T-cell (primary cell): ENCODE results near the gene CD48. TPM values are rescaled to one million over a fixed set of nuclear protein-coding genes. Genes with fewer than 3 reads are reported as not detected.

Experiments used
- ATAC-seq, 4 experiments: fragments of 200-7000 bp in 3 of 4; fragments of 150-1000 bp in 1 of 4; cut with Tn5 transposase; replicated peaks in 1 of 4; 1 replicate in 3 of 4; 2 replicates in 1 of 4; pipeline ENCODE4 v1.10.0; 2021; ENCODE audit warnings: moderate library complexity in 3 of 4, mild to moderate bottlenecking in 2 of 4, moderate number of reproducible peaks in 1 of 4
- CTCF ChIA-PET, 2 donors: fragments of 300-600 bp; sonication (Branson Sonifier 250); formaldehyde crosslinking; loops; one replicate each; lab custom pipeline; 2022; ENCODE audit warnings: antibody characterized with exemption in 2 of 2; lab: Charles Lee
- POLR2A ChIA-PET, 2 donors: fragments of 300-600 bp; sonication (Branson Sonifier 250); formaldehyde crosslinking; loops; one replicate each; lab custom pipeline; 2022; ENCODE audit warnings: antibody characterized with exemption in 2 of 2; lab: Charles Lee
- DNase-seq, 35 experiments: peaks; one replicate each; pipeline versions ENCODE4 v3.0.0 to v3.0.0-alpha.2; 2013 to 2023
- H3K27ac ChIP-seq: one replicate; pipeline ENCODE4 v1.5.1; 2013; ENCODE audit warnings: low read length
- H3K27me3 ChIP-seq, 2 experiments: replicated peaks in 1 of 2; 1 replicate in 1 of 2; 2 replicates in 1 of 2; pipeline versions ENCODE4 v1.6.1 to v1.7.0; 2013; ENCODE audit warnings: low read length in 1 of 2, mixed read lengths in 1 of 2; ENCODE audit not compliant: control insufficient read depth in 2 of 2, insufficient read depth in 2 of 2; ENCODE audit errors: extremely low read depth in 1 of 2
- H3K36me3 ChIP-seq, 2 donors: 1 replicate in 1 of 2; 2 replicates in 1 of 2; pipeline versions ENCODE4 v1.6.1 to v1.7.0; 2013; ENCODE audit warnings: low read length in 1 of 2; ENCODE audit not compliant: control insufficient read depth in 2 of 2, insufficient read depth in 1 of 2; ENCODE audit errors: extremely low read depth in 1 of 2
- H3K4me1 ChIP-seq, 2 experiments: 1 replicate in 1 of 2; 2 replicates in 1 of 2; pipeline versions ENCODE4 v1.6.1 to v1.7.0; 2013; ENCODE audit warnings: low read length in 2 of 2, mixed read lengths in 1 of 2; ENCODE audit not compliant: insufficient read depth in 2 of 2, control insufficient read depth in 1 of 2; ENCODE audit errors: extremely low read depth in 1 of 2
- H3K4me3 ChIP-seq, 2 donors: 1 replicate in 1 of 2; 2 replicates in 1 of 2; pipeline versions ENCODE4 v1.5.1 to v1.7.0; 2013; ENCODE audit warnings: mild to moderate bottlenecking in 2 of 2, low read length in 1 of 2, moderate library complexity in 1 of 2; ENCODE audit not compliant: control insufficient read depth in 1 of 2; ENCODE audit errors: extremely low read depth in 1 of 2
- H3K9me3 ChIP-seq: 2 replicates; pipeline ENCODE4 v1.7.0; 2013
- H3K27ac Mint-ChIP-seq, 2 donors: one replicate each; pipeline ENCODE4 v1.8.0; 2020 to 2021; ENCODE audit warnings: mild to moderate bottlenecking in 2 of 2, mixed read lengths in 2 of 2
- H3K27me3 Mint-ChIP-seq, 2 donors: one replicate each; pipeline ENCODE4 v1.8.0; 2021 to 2022; ENCODE audit warnings: mixed read lengths in 2 of 2
- H3K36me3 Mint-ChIP-seq: one replicate; pipeline ENCODE4 v1.8.0; 2021; ENCODE audit warnings: mixed read lengths
- H3K4me1 Mint-ChIP-seq, 3 donors: one replicate each; pipeline ENCODE4 v1.8.0; 2020 to 2022; ENCODE audit warnings: mixed read lengths in 3 of 3, mild to moderate bottlenecking in 1 of 3
- H3K4me3 Mint-ChIP-seq, 3 donors: one replicate each; pipeline ENCODE4 v1.8.0; 2020 to 2022; ENCODE audit warnings: mild to moderate bottlenecking in 3 of 3, mixed read lengths in 3 of 3, moderate library complexity in 3 of 3
- H3K9me3 Mint-ChIP-seq, 3 donors: one replicate each; pipeline ENCODE4 v1.8.0; 2020 to 2022; ENCODE audit warnings: mixed read lengths in 3 of 3
- WGBS: methylation state at CpG from one replicate; pipeline ENCODE4 v1.1.5; 2013; ENCODE audit warnings: missing lambda C conversion rate; ENCODE audit not compliant: insufficient coverage; 5-methylcytosine and 5-hydroxymethylcytosine counted together
- total RNA-seq, 35 experiments: library from RNA in 6 of 35; stranded (reverse) in 6 of 35; fragments of 120-200 nt in 1 of 35; gene quantifications; one replicate each; pipeline versions ENCODE4 v1.2.1 to v1.2.4 and lab custom pipeline; 2013 to 2026

CD48 gene
- total RNA-seq, 5 donors from 2014 or later (not counting 1 experiment from before 2014, with no cell fraction given), result 249 to 393 (median 273) TPM

GRCh38 chr1:160636076-160636475, 75.5 kb downstream of the CD48 start:
- H3K4me3 Mint-ChIP-seq, result peak overlapping the region in 1 of 3 donors; percentile 26
- H3K9me3 Mint-ChIP-seq, result no peaks in the 10 kb centered on the region
- no peaks in the 10 kb centered on the region for H3K27me3 ChIP-seq
- peak overlapping the region; percentile 96 to 98 for H3K27ac Mint-ChIP-seq
- DNase-seq (no peak), ATAC-seq (no peak)
- ChIA-PET CTCF (interaction anchor here (0.6 to 0.7 kb wide), 2 partner anchors 30 to 90 kb away, joined by 3 to 6 read pairs; no protein-coding TSS in a partner anchor), POLR2A (interaction anchor here (0.7 to 0.9 kb wide), 2 partner anchors 12 to 13 kb away, joined by 4 to 8 read pairs; no protein-coding TSS in a partner anchor)
- H3K4me1 ChIP-seq, result peaks cover 80 to 92% of the 10 kb centered on the region in 2 experiments
- peak overlapping the region; percentile 90 for H3K27ac ChIP-seq
- H3K36me3 ChIP-seq, result peaks cover 0 to 45% of the 10 kb centered on the region in 2 donors
- H3K9me3 ChIP-seq, result no peaks in the 10 kb centered on the region
- peaks cover 86 to 95% (median 94%) of the 10 kb centered on the region in 3 donors for H3K4me1 Mint-ChIP-seq
- H3K27me3 Mint-ChIP-seq, result no peaks in the 10 kb centered on the region
- H3K36me3 Mint-ChIP-seq, result peaks cover 59% of the 10 kb centered on the region
- no peak overlapping the region for H3K4me3 ChIP-seq
- WGBS, result 83% methylated on average over 3 of the region's 4 CpGs

- CTCF ChIA-PET, result interaction anchor here (0.6 to 0.9 kb wide), 2 partner anchors 17 to 88 kb away, joined by 3 to 4 read pairs; no protein-coding TSS in a partner anchor
- 87% methylated on average over 3 of the region's 17 CpGs for WGBS
- DNase-seq, result no peak
- POLR2A ChIA-PET, result interaction anchor here in 1 of 2 donors (0.7 to 0.9 kb wide), 2 partner anchors 12 to 393 kb away, joined by 3 to 4 read pairs; no protein-coding TSS in a partner anchor
- Histone ChIP-seq H3K36me3 (peaks cover 0 to 47% of the 10 kb centered on the region in 2 donors), H3K4me1 (peaks cover 81 to 99% of the 10 kb centered on the region in 2 experiments), H3K27me3 (no peaks in the 10 kb centered on the region), H3K9me3 (no peaks in the 10 kb centered on the region), H3K27ac (peak overlapping the region; percentile 95), H3K4me3 (no peak overlapping the region)
- Mint-ChIP-seq H3K9me3 (no peaks in the 10 kb centered on the region), H3K27me3 (no peaks in the 10 kb centered on the region), H3K4me1 (peaks cover 86 to 97% (median 95%) of the 10 kb centered on the region in 3 donors), H3K27ac (peak overlapping the region; percentile 96), H3K36me3 (peaks cover 71% of the 10 kb centered on the region), H3K4me3 (peak overlapping the region in 1 of 3 donors; percentile 72)
- no peak for ATAC-seq
These were observed 76.8 kb downstream of the CD48 start for GRCh38 chr1:160634543-160635491.

- peaks cover 86 to 96% (median 95%) of the 10 kb centered on the region in 3 donors for H3K4me1 Mint-ChIP-seq
- H3K27me3 Mint-ChIP-seq, result no peaks in the 10 kb centered on the region
- peaks cover 72% of the 10 kb centered on the region for H3K36me3 Mint-ChIP-seq
- Histone ChIP-seq H3K4me1 (peaks cover 79 to 99% of the 10 kb centered on the region in 2 experiments), H3K4me3 (no peak overlapping the region), H3K9me3 (no peaks in the 10 kb centered on the region), H3K36me3 (peaks cover 0 to 47% of the 10 kb centered on the region in 2 donors), H3K27ac (peak overlapping the region; percentile 95), H3K27me3 (no peaks in the 10 kb centered on the region)
- peak overlapping the region; percentile 54 to 72 (median 59) for H3K4me3 Mint-ChIP-seq
- no CpG with 5 or more reads among the region's 2 CpGs for WGBS
- ATAC-seq (no peak), DNase-seq (no peak)
- no peaks in the 10 kb centered on the region for H3K9me3 Mint-ChIP-seq
- POLR2A ChIA-PET, result no interaction called here
- CTCF ChIA-PET, result interaction anchor here in 1 of 2 donors (1.4 kb wide), 1 partner anchor 13 kb away, joined by 5 read pairs; the partner anchor contains the start of gene SLAMF1
- H3K27ac Mint-ChIP-seq, result peak overlapping the region; percentile 96
These were observed 78.2 kb downstream of the CD48 start for GRCh38 chr1:160633330-160633903.

- Histone ChIP-seq H3K9me3 (no peaks in the 10 kb centered on the region), H3K27ac (peak overlapping the region; percentile 95), H3K4me1 (peaks cover 80 to 99% of the 10 kb centered on the region in 2 experiments), H3K36me3 (peaks cover 0 to 45% of the 10 kb centered on the region in 2 donors), H3K4me3 (no peak overlapping the region), H3K27me3 (no peaks in the 10 kb centered on the region)
- ATAC-seq (no peak), DNase-seq (no peak)
- Mint-ChIP-seq H3K4me1 (peaks cover 86 to 96% (median 95%) of the 10 kb centered on the region in 3 donors), H3K4me3 (peak overlapping the region in 1 of 3 donors; percentile 9), H3K9me3 (no peaks in the 10 kb centered on the region), H3K27me3 (no peaks in the 10 kb centered on the region), H3K36me3 (peaks cover 75% of the 10 kb centered on the region), H3K27ac (peak overlapping the region; percentile 96 to 98)
- POLR2A ChIA-PET, result interaction anchor here (0.6 to 1.0 kb wide), 3 partner anchors 9 to 79 kb away, joined by 3 read pairs; no protein-coding TSS in a partner anchor
- CTCF ChIA-PET, result interaction anchor here (0.6 to 1.4 kb wide), 4 partner anchors 13 to 88 kb away, joined by 3 to 5 read pairs (median 4); partner anchors contain the start of gene SLAMF1 (in 1 of the 2)
- 53% methylated on average over 2 of the region's 6 CpGs for WGBS
These were observed 79.5 kb downstream of the CD48 start for GRCh38 chr1:160631983-160632625.

GRCh38 chr1:160630523-160631451, 80.8 kb downstream of the CD48 start:
- Mint-ChIP-seq H3K9me3 (peaks cover 0 to 3% (median 3%) of the 10 kb centered on the region in 3 donors), H3K4me3 (peak overlapping the region in 2 of 3 donors; percentile 14 to 78), H3K27me3 (no peaks in the 10 kb centered on the region), H3K36me3 (peaks cover 66% of the 10 kb centered on the region), H3K27ac (peak overlapping the region; percentile 96 to 98), H3K4me1 (peaks cover 90 to 96% (median 96%) of the 10 kb centered on the region in 3 donors)
- Histone ChIP-seq H3K27me3 (no peaks in the 10 kb centered on the region), H3K36me3 (peaks cover 0 to 31% of the 10 kb centered on the region in 2 donors), H3K4me3 (no peak overlapping the region), H3K27ac (peak overlapping the region; percentile 95), H3K9me3 (no peaks in the 10 kb centered on the region), H3K4me1 (peaks cover 83 to 98% of the 10 kb centered on the region in 2 experiments)
- WGBS, result 91% methylated on average over 4 of the region's 9 CpGs
- ATAC-seq (no peak), DNase-seq (no peak)
- CTCF ChIA-PET, result interaction anchor here in 1 of 2 donors (0.7 to 1.3 kb wide), 3 partner anchors 10 to 66 kb away, joined by 3 to 7 read pairs (median 6); no protein-coding TSS in a partner anchor
- POLR2A ChIA-PET, result interaction anchor here in 1 of 2 donors (1.0 to 1.3 kb wide), 2 partner anchors 10 to 11 kb away, joined by 4 to 5 read pairs; no protein-coding TSS in a partner anchor
